ENCODE data around the gene CDC42EP2. TPM values are rescaled to one million over a fixed set of nuclear protein-coding genes. Genes with fewer than 3 reads are reported as not detected.

The CDC42EP2 gene
- total RNA-seq, 1 experiment from 2014 or later, result 11.9 TPM

DNA sequence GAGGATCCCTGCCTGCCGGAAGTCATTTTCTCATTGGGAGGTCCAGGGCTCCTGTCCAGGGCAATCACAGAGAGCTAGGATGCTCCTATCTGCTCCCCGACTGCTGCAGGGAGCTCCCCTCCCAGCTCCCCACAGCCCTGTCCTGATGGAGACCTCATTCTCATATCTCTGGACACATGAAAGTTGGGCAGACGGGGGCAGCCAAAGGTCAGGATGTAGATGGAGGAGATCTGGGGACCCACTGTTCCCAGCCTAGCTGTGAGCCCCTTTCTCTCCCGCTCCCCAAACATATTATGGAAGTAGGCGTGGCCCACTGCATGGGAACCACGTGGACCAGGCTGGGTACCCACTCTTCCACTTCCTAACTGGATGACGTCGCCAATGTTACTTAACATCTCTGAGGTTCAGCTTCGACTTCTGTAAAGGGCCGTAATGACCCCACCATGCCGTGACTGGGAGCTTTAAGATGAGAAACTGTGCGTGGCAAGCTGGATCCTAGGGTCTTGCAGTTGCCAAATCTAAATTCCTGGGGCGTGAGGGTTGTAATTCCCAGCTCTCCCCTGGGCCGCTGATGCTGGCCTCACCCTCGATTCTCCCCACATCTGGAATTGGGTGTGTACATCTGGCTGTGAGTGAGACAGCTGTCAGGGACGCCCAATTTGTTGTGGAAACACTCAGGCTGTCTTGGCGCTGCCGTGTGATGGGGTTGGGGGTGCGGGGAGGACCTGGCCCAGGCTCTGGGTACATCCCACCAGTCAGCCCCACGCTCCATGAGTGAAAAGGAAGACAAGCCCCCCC lies 1.8 kb downstream of the CDC42EP2 start:
- Histone ChIP-seq H3K9me3 (ENCODE audit: control insufficient read depth, low read depth, low read length) (no peaks in the 10 kb centered on the region), H2AFZ (ENCODE audit: low read length) (no peak overlapping the region), H3K4me2 (ENCODE audit: insufficient read depth, insufficient read length, low read length) (peak overlapping the region; percentile 45), H3K79me1 (ENCODE audit: insufficient read depth, low read depth, low read length, poor library complexity, severe bottlenecking) (peaks cover 4% of the 10 kb centered on the region), H3K27ac (ENCODE audit: insufficient read length, low read depth, low read length) (no peak overlapping the region), H3K27me3 (ENCODE audit: insufficient read depth, low read length) (no peaks in the 10 kb centered on the region; the same call in 1 of the 2 replicates), H2BK12ac (ENCODE audit: insufficient read length, low read depth, low read length) (no peak overlapping the region), H2BK15ac (ENCODE audit: low read depth, low read length) (no peak overlapping the region), H4K8ac (replicated peaks; ENCODE audit: insufficient read length, low read depth, low read length) (no peak overlapping the region), H2AK5ac (ENCODE audit: insufficient read length, low read length) (no peak overlapping the region), H2BK20ac (ENCODE audit: low read depth, low read length, poor library complexity, severe bottlenecking) (no peak overlapping the region), H3K4ac (ENCODE audit: low read depth, low read length) (no peak overlapping the region), H3K56ac (ENCODE audit: insufficient read length, low read depth, low read length) (no peak overlapping the region), H4K91ac (ENCODE audit: insufficient read length, low read depth, low read length) (no peak overlapping the region), H3K4me1 (ENCODE audit: insufficient read depth, low read length) (peaks cover 5% of the 10 kb centered on the region; the same call in 1 of the 2 replicates), H3K14ac (ENCODE audit: insufficient read depth, low read length) (peak overlapping the region; percentile 12; the same call in 1 of the 2 replicates), H3K23ac (ENCODE audit: insufficient read length, low read depth, low read length) (no peak overlapping the region), H3K79me2 (ENCODE audit: insufficient read depth, low read length) (no peaks in the 10 kb centered on the region), H3K9ac (ENCODE audit: extremely low read depth, insufficient read length, low read length) (no peak overlapping the region), H3T11ph (ENCODE audit: low read length) (no peak overlapping the region), H4K5ac (ENCODE audit: insufficient read length, low read depth, low read length) (no peak overlapping the region), H2BK5ac (ENCODE audit: insufficient read length, low read length) (no peak overlapping the region), H3K23me2 (ENCODE audit: insufficient read length, low read depth, low read length, poor library complexity, severe bottlenecking) (peaks cover 17% of the 10 kb centered on the region), H4K20me1 (ENCODE audit: control insufficient read depth, insufficient read depth, insufficient read length) (no peaks in the 10 kb centered on the region), H3K18ac (ENCODE audit: insufficient read length, low read depth, low read length) (peak overlapping the region; percentile 19), H2BK120ac (ENCODE audit: low read depth, low read length, poor library complexity, severe bottlenecking) (no peak overlapping the region)
- Mint-ChIP-seq H3K36me3 (ENCODE audit: insufficient read depth in 1 of 3, low read depth in 3 of 3) (peaks cover 4 to 10% (median 10%) of the 10 kb centered on the region in 3 experiments; a peak in 6 of 7 replicates), H3K27ac (peak overlapping the region in 2 of 3 experiments; percentile 68 to 94; a peak in 4 of 7 replicates), H3K9me3 (no peaks in the 10 kb centered on the region), H3K27me3 (ENCODE audit: low read depth) (peaks cover 27% of the 10 kb centered on the region), H3K4me3 (peak overlapping the region; percentile 77 to 88), H3K4me1 (peaks cover 25 to 40% of the 10 kb centered on the region in 2 experiments)
- TF ChIP-seq, protein P1, sequence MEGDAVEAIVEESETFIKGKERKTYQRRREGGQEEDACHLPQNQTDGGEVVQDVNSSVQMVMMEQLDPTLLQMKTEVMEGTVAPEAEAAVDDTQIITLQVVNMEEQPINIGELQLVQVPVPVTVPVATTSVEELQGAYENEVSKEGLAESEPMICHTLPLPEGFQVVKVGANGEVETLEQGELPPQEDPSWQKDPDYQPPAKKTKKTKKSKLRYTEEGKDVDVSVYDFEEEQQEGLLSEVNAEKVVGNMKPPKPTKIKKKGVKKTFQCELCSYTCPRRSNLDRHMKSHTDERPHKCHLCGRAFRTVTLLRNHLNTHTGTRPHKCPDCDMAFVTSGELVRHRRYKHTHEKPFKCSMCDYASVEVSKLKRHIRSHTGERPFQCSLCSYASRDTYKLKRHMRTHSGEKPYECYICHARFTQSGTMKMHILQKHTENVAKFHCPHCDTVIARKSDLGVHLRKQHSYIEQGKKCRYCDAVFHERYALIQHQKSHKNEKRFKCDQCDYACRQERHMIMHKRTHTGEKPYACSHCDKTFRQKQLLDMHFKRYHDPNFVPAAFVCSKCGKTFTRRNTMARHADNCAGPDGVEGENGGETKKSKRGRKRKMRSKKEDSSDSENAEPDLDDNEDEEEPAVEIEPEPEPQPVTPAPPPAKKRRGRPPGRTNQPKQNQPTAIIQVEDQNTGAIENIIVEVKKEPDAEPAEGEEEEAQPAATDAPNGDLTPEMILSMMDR (conservative IDR thresholded peaks at IDR 0.05), result no peak
- WGBS (ENCODE audit: extremely low coverage, insufficient read length, low lambda C conversion rate), result no CpG with 5 or more reads among the region's 20 CpGs
- DNase-seq, result no peak

Measured in H9 (cell line).